ENCODE measurements around the gene TMEM45A.

TMEM45A gene

GRCh38 chr3:100613721-100614390 is 121.4 kb downstream of the TMEM45A start:
- no peak for DNase-seq (ENCODE audit: low read depth, low spot score)

GRCh38 chr3:100614941-100615340 is 122.5 kb downstream of the TMEM45A start:
- no peak for DNase-seq (ENCODE audit: low read depth, low spot score)

GRCh38 chr3:100615684-100616083 is 123.3 kb downstream of the TMEM45A start:
- DNase-seq (ENCODE audit: low read depth, low spot score), result no peak

- DNase-seq (ENCODE audit: low read depth, low spot score), result no peak
Observed at GRCh38 chr3:100621251-100621650, 128.8 kb downstream of the TMEM45A start.
